GM21423 (cell line): ENCODE results near the gene TMCC1.
A peak's percentile ranks its signal among the peaks of the same experiment; 100 is the strongest.

Experiments
- ATAC-seq: cut with Tn5 transposase; IDR thresholded peaks from one replicate; pipeline ENCODE4 v1.9.1; 2021; ENCODE audit warnings: mild to moderate bottlenecking, moderate library complexity; ENCODE audit not compliant: unreplicated experiment

TMCC1 gene

GRCh38 chr3:129626744-129627349, 266.7 kb downstream of the TMCC1 start:
- peak; percentile 97 for ATAC-seq

GRCh38 chr3:129625072-129625874, 268.2 kb downstream of the TMCC1 start:
- no peak for ATAC-seq

GRCh38 chr3:129624347-129625071, 269.0 kb downstream of the TMCC1 start:
- no peak for ATAC-seq

- ATAC-seq = no peak
These were observed 269.9 kb downstream of the TMCC1 start for GRCh38 chr3:129623447-129624118.

- no peak for ATAC-seq
These were observed 270.6 kb downstream of the TMCC1 start for GRCh38 chr3:129622933-129623332.

GRCh38 chr3:129622226-129622874, 271.2 kb downstream of the TMCC1 start:
- no peak for ATAC-seq

- ATAC-seq = no peak
These were observed 271.8 kb downstream of the TMCC1 start for GRCh38 chr3:129621626-129622225.

- no peak for ATAC-seq
These were observed 272.5 kb downstream of the TMCC1 start for GRCh38 chr3:129620828-129621559.

GRCh38 chr3:129619726-129620162, 273.8 kb downstream of the TMCC1 start:
- ATAC-seq = no peak

- no peak for ATAC-seq
These were observed 274.4 kb downstream of the TMCC1 start for GRCh38 chr3:129618901-129619671.

GRCh38 chr3:129618186-129618820, 275.2 kb downstream of the TMCC1 start:
- no peak for ATAC-seq

- ATAC-seq = no peak
These were observed 275.9 kb downstream of the TMCC1 start for GRCh38 chr3:129617381-129618185.

- ATAC-seq = no peak
These were observed 276.8 kb downstream of the TMCC1 start for GRCh38 chr3:129616713-129617112.

- ATAC-seq = no peak
These were observed 277.2 kb downstream of the TMCC1 start for GRCh38 chr3:129616291-129616690.

- ATAC-seq = no peak
These were observed 277.7 kb downstream of the TMCC1 start for GRCh38 chr3:129615751-129616281.

- no peak for ATAC-seq
These were observed 278.6 kb downstream of the TMCC1 start for GRCh38 chr3:129614927-129615363.

GRCh38 chr3:129614435-129614834, 279.1 kb downstream of the TMCC1 start:
- ATAC-seq = no peak
